ENCODE data around the gene DAW1.

GRCh38 chr2:227889336-227889735, 17.9 kb downstream of the DAW1 start:
- TF ChIP-seq POLR2A (IDR thresholded peaks at IDR 0.05) (no peak), POLR2AphosphoS5 (IDR thresholded peaks at IDR 0.05) (no peak), CTCF (IDR thresholded peaks at IDR 0.05) (no peak)

Measured in prostate gland (tissue), 2 donors.